GM19467 (cell line): Measurements from ENCODE around the gene PIEZO2.

ENCODE experiments used
- ATAC-seq: cut with Tn5 transposase; IDR thresholded peaks from one replicate; pipeline ENCODE4 v1.9.1; 2021; ENCODE audit warnings: mild to moderate bottlenecking, moderate library complexity; ENCODE audit not compliant: unreplicated experiment

Gene PIEZO2

DNA sequence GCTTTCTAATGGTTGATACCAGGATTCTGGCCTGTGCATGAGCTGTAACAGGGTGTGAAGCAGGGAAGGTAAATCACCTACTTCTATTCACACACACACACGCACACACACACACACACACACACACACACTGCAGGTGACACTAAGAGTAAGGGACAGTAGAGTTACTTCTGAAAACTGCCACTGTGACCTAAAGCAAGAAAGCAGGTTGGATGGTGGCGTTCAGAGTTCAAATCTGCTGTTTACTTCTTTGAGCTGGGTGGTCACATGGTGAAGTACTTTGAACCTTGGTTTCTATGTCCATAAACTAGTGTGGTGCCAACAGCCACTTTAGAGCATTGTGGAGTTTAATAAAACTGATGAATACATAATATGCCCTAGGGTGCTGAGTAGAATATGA is 248.0 kb downstream of the PIEZO2 start:
- ATAC-seq, result no peak

- no peak for ATAC-seq
Measured at GRCh38 chr18:10900435-10900834, 248.9 kb downstream of the PIEZO2 start.

GRCh38 chr18:10899481-10899880 is 249.9 kb downstream of the PIEZO2 start:
- no peak for ATAC-seq

GRCh38 chr18:10898417-10898974 is 250.9 kb downstream of the PIEZO2 start:
- ATAC-seq, result no peak

- no peak for ATAC-seq
Measured at GRCh38 chr18:10896851-10897250, 252.5 kb downstream of the PIEZO2 start.

DNA sequence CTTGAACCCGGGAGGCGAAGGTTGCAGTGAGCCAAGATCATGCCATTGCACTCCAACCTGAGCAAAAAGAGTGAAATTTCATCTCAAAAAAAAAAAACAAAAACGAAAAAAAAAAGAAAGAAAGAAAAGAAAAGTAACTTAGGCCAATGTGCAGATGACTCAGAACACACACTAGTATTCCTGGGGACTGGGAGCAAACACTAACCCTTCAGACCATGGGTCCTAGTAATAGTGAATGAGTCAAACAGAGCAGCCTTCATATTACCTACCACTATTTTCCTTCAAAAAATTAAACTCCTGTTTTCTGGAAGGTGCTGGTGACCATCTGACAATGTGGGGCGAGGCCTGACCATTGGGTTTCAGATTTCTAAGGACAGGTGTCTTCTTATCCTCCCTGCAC is 253.4 kb downstream of the PIEZO2 start:
- ATAC-seq, result no peak

- no peak for ATAC-seq
Measured at GRCh38 chr18:10894501-10894900, 254.9 kb downstream of the PIEZO2 start.

GRCh38 chr18:10893761-10894160 is 255.6 kb downstream of the PIEZO2 start:
- no peak for ATAC-seq

DNA sequence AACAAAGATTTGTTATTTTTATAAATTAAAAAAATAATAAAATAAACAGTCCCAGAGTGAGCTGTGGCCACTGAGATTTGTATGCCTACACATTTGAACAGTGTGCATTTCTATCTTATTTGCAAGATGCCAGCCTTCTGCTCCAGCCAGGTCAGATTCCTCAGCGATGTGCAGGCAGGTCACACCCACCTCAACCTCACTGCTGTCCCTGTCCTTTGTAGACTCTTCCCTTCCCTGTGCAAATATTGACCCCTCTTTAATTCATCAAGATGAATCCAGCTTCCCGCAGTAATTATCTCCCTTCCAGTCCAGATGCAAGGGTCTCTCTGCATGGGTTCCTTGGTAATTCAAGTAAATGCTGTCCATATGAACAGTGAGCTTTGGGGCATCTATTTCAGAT is 256.2 kb downstream of the PIEZO2 start:
- ATAC-seq, result no peak

GRCh38 chr18:10892786-10893185 is 256.6 kb downstream of the PIEZO2 start:
- no peak for ATAC-seq

GRCh38 chr18:10890022-10890421 is 259.3 kb downstream of the PIEZO2 start:
- ATAC-seq, result no peak

- ATAC-seq, result peak; percentile 79
Measured at GRCh38 chr18:10878703-10879102, 270.7 kb downstream of the PIEZO2 start.

DNA sequence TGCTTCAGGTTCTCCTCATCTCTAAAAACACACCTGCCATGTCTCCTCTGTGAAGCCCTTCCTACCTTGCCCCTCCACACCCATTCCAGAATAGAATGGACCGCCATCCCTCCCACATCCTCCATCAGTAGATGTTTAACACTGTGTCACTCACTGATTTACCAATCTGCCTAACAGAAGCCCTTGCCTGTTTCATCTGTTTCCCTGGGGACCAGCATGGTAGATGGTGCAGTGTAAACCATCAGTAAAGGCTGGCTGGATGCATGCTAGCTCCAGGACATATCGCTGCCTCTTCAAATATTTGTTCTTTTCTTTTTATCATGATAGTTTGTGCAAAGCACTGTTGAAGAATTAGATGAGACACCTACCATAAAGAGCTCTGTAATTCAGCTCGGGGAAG is 271.4 kb downstream of the PIEZO2 start:
- ATAC-seq, result peak; percentile 40

DNA sequence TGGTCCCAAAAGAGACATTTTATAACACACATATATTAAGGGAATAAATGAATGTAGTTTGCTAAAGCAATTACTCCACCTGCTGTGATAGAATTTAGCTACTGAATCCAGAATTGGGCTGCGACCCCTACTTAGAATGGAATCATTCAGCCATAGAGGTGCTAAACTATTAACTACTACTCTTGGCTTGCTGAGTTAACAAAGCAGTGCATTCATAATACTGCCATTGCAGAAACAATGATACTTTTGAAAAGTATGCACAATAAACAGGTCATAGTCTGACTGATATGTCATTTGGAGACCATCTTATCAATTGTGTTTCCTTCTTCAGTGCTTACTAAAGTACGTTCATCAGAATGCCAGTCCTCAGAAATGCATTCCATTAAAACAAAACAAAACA is 273.6 kb downstream of the PIEZO2 start:
- no peak for ATAC-seq

- no peak for ATAC-seq
Measured at GRCh38 chr18:10872304-10872703, 277.1 kb downstream of the PIEZO2 start.

DNA sequence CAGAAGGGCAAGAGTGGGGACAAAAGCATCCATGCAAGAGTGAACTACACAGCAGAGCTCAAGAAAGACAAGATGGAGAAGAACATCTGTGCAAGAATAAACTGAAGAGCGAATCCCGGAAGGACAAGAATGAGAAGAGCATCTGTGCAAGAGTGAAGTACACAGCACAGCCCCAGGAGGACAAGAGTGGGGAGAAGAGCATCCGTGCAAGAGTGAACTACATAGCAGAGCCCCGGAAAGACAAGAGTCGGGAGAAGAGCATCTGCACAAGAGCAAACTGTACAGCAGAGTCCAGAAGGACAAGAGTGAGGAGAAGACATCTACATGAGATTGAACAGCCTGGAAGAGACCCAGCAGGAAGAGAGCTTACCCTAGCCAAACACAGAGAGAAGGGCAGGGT is 284.6 kb downstream of the PIEZO2 start:
- no peak for ATAC-seq

DNA sequence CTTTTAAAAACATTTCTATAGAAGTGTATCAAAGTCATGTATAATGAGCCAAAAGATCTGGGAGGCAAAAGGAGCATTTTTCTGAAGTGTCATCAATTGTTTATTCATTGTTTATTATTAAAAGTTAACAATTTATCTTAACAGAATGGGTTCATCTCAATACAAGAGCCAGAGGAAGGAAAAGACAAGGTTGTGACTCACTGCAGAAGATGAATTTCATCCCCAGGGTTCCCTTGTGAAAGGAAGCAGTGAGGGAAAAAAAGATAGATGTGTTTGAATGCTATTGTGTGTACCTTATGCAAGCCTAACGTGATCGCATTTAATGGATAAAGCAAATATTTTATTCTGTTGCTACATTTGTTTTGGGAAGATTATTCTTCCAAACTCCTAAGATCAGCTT is 286.3 kb downstream of the PIEZO2 start:
- ATAC-seq, result no peak

GRCh38 chr18:10860928-10861327 is 288.4 kb downstream of the PIEZO2 start:
- ATAC-seq, result no peak

GRCh38 chr18:10860382-10860781 is 289.0 kb downstream of the PIEZO2 start:
- no peak for ATAC-seq

- no peak for ATAC-seq
Measured at GRCh38 chr18:10858477-10858876, 290.9 kb downstream of the PIEZO2 start.

DNA sequence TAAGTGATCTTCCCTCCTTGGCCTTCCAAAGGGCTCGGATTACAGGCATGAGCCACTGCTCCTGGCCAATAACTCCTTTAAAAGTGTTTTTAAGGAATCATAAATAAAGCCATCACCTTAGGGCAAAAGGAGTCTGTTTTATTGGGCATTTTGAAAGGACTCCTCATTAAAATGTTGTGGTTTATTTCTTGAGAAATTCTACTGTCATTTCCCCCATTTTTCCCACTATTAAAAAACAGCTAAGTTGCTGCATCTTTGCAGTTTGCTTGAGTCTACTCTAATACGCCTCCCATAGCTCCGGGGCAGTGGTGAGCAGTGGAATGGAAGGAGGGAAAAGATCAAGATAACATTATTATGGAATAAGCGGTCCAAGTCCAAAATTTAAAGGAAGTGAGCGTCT is 293.2 kb downstream of the PIEZO2 start:
- ATAC-seq, result no peak

DNA sequence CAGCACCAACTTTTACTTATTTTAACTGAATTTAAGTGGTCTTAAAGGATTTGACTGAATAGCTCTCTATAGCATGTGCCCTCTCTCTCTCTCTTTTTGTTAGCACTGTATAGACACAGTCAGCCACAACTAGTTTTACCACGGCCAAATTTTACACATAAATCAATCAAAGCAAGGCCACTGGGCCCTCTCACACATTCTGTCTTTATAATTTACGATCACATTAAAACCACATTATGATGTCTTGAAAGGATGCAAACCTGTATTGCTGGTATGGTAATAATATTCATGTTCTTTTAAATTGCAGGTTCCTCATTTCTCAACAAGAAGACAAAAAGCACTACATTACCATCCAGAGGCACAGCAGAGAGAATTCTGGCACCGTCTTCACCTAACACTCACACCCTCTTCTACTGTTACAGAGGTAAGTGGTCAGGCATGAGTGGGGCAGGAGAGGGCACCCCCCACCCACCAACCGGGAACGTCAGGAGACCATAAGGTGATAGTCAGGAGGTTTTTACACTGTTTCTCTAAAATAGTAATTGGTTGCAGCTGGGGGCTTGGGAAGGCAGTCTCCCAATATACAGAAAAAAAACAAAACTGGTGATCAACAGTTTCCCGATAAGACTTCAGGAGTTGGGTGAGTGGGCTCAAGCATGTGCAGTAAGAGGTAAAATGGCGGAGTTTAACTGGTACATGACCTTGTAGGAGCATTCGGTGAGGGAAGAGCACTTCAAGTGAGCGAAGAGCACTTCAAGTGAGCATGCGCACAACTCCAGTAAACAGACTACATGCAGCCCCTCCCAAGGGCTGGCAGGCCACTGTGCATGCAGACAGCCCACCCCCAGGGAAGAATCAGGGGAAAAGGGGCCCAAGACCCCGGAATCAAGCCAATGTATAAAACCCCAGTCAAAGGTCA is 296.7 kb downstream of the PIEZO2 start:
- no peak for ATAC-seq
